ENCODE data around the gene PIK3R4. TPM values are rescaled to one million over a fixed set of nuclear protein-coding genes. Genes with fewer than 3 reads are reported as not detected.

PIK3R4 gene
- total RNA-seq, 4 donors from 2014 or later, result 19.2 to 61.2 (median 41.0) TPM

DNA sequence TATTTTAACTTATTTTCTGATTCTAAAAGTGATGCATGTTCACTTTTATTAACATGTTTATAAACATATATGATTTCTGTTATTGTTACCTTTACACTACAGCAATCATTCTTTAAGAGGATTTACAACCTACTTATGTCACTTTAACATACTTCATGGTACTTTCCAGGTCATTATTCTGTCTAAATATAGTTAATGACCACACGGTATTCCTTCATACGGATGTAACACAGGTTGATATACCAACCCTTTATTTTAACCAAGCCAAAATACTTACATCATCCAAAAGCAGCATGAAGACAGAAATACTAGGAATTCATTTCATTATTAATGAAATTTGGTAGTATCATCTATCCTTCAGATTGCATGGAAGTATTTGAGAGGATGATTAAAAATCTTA lies 18.6 kb downstream of the PIK3R4 start:
- TF ChIP-seq POLR2A (IDR thresholded peaks at IDR 0.05), result no peak
- TF ChIP-seq, protein P1, sequence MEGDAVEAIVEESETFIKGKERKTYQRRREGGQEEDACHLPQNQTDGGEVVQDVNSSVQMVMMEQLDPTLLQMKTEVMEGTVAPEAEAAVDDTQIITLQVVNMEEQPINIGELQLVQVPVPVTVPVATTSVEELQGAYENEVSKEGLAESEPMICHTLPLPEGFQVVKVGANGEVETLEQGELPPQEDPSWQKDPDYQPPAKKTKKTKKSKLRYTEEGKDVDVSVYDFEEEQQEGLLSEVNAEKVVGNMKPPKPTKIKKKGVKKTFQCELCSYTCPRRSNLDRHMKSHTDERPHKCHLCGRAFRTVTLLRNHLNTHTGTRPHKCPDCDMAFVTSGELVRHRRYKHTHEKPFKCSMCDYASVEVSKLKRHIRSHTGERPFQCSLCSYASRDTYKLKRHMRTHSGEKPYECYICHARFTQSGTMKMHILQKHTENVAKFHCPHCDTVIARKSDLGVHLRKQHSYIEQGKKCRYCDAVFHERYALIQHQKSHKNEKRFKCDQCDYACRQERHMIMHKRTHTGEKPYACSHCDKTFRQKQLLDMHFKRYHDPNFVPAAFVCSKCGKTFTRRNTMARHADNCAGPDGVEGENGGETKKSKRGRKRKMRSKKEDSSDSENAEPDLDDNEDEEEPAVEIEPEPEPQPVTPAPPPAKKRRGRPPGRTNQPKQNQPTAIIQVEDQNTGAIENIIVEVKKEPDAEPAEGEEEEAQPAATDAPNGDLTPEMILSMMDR (IDR thresholded peaks at IDR 0.05), result no peak
- H3K4me3 ChIP-seq, result no peak overlapping the region
- H3K9me3 ChIP-seq, result no peaks in the 10 kb centered on the region
- H3K27me3 ChIP-seq, result no peaks in the 10 kb centered on the region
- H3K36me3 ChIP-seq, result no peaks in the 10 kb centered on the region
- H3K4me1 ChIP-seq, result peaks cover 0 to 6% of the 10 kb centered on the region in 2 donors
- H3K27ac ChIP-seq, result peak overlapping the region; percentile 21 to 82
- intact Hi-C loops (cut with DNase I; ENCODE audit: low total_unique reads), result no loop called here
- DNase-seq, result no peak

DNA sequence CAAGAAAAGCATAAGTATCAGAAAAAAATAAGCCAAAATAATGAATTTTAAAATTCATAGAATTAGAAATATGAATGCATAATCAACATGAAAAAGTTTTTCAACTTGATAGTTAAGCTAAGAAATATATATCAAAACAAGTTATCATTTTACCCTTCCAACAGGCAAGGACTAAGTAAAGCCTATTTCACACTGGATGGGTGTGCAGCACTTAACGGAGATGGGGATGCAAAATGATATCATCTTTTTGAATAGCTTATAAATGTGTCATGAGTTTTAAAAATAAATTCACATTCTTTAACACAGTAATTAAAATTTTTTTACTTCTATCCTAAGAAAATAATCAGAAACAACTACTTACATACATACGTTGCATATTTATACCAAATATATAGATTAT lies 20.9 kb downstream of the PIK3R4 start:
- no peaks in the 10 kb centered on the region for H3K36me3 ChIP-seq
- intact Hi-C loops (cut with DNase I; ENCODE audit: low total_unique reads), result no loop called here
- peaks cover 0 to 6% of the 10 kb centered on the region in 2 donors for H3K4me1 ChIP-seq
- no peak for DNase-seq
- TF ChIP-seq, protein P1 (IDR thresholded peaks at IDR 0.05), result no peak
- no peak for TF ChIP-seq POLR2A (IDR thresholded peaks at IDR 0.05)
- no peak overlapping the region for H3K27ac ChIP-seq
- no peak overlapping the region for H3K4me3 ChIP-seq
- no peaks in the 10 kb centered on the region for H3K27me3 ChIP-seq
- no peaks in the 10 kb centered on the region for H3K9me3 ChIP-seq

DNA sequence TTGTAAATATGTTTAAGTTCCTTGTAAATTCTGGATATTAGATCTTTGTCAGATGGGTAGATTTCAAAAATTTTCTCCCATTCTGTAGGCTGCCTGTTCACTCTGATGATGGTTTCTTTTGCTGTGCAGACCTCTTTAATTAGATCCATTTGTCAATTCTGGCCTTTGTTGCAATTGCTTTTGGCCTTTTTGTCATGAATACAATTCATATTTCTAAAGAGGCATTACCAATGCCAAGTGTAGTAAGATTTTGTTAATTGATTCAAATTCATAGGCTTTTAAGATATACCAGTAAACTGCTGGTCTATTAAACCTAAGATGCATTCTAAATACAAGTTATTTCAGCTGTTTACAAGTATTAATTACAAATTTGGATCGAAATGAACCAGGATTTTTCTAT lies 31.0 kb downstream of the PIK3R4 start:
- H3K27me3 ChIP-seq, result no peaks in the 10 kb centered on the region
- TF ChIP-seq, protein P1 (IDR thresholded peaks at IDR 0.05), result no peak
- TF ChIP-seq POLR2A (IDR thresholded peaks at IDR 0.05), result no peak
- no peaks in the 10 kb centered on the region for H3K4me1 ChIP-seq
- no peaks in the 10 kb centered on the region for H3K9me3 ChIP-seq
- no peaks in the 10 kb centered on the region for H3K36me3 ChIP-seq
- no peak for DNase-seq
- no peak overlapping the region for H3K27ac ChIP-seq
- H3K4me3 ChIP-seq, result no peak overlapping the region
- intact Hi-C loops (cut with DNase I; ENCODE audit: low total_unique reads), result no loop called here

DNA sequence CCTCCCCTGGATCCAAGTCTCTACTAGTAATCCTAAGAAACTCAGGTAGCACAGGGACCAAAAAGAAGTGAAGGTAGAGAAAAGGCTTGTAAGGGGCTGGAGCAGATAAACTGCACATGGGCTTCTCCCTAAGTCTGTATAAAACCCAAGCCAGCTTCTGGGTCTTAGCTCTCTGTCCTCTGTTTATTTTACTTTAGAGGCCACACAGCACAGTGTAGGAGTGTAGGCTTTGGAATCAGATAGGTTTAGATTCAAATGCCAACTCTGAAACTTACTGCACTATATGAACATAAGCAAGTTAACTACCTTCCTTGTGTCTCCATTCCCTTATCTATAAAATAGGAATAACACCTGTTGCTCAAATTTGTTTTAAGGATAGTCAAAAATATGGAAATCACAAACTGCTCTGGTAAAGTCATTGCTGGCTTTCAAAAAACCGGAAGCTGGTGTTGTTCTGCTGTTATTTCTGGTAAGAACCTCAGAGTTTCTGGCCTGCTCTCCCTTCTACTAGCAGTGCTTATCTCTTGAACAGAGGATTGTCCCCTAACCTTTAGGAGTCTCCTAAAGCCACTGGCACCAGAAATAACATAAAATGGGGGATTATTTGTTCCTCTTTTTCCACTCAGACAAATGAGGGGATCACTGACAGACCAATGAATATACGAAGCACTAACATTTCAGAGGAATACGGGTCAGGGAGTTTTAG lies 33.8 kb downstream of the PIK3R4 start:
- Histone ChIP-seq H3K36me3 (no peaks in the 10 kb centered on the region), H3K27me3 (no peaks in the 10 kb centered on the region), H3K4me1 (no peaks in the 10 kb centered on the region), H3K9me3 (no peaks in the 10 kb centered on the region), H3K4me3 (no peak overlapping the region), H3K27ac (no peak overlapping the region)
- intact Hi-C loops (cut with DNase I; ENCODE audit: low total_unique reads), result no loop called here
- TF ChIP-seq, protein P1 (IDR thresholded peaks at IDR 0.05), result no peak
- TF ChIP-seq POLR2A (IDR thresholded peaks at IDR 0.05), result no peak
- DNase-seq, result no peak

DNA sequence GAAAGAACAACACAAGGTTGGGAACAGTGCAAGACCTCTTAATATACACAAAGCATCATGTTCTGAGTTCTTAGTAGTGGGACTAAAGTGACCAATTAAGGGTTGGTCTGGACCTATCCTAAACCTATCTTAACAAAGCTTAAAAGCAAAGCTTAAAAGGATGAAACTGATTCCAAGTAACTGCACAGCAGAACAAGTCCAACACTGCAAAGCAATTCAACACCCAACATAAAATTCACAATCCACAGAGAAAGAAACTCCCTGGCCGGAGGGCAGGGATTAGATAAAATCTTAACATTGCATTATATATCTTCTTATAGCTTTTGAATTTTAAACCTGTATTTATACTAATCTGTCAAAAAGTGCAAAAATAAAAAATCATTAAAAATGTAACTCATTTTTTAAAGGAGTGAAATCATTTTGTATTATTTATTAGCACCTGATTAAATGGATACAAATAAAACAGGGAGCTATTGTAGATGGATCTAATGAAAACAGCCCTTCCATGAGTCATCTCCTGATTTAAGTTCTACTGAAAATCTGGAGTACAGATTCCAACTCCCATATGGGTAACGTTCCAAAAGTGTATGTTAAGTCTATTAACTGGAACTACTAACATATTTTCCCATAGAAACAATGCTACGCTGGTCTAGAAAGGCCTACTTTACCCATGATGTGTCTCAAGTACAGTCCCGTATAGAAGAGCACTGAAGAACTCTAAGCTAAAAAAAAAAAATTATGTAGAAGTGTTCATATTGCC lies 34.9 kb downstream of the PIK3R4 start:
- Histone ChIP-seq H3K4me3 (no peak overlapping the region), H3K27ac (no peak overlapping the region), H3K4me1 (no peaks in the 10 kb centered on the region), H3K9me3 (no peaks in the 10 kb centered on the region), H3K36me3 (no peaks in the 10 kb centered on the region), H3K27me3 (no peaks in the 10 kb centered on the region)
- intact Hi-C loops (cut with DNase I; ENCODE audit: low total_unique reads), result no loop called here
- no peak for DNase-seq
- TF ChIP-seq POLR2A (IDR thresholded peaks at IDR 0.05), result no peak
- TF ChIP-seq, protein P1 (IDR thresholded peaks at IDR 0.05), result no peak

All from uterus (tissue), 4 donors.